Activated CD4-positive, alpha-beta T cell treated with anti-CD3 and anti-CD28 coated beads for 4 hours (primary cell): ENCODE measurements around the gene TUSC1.
"Not testable (repeated sequence)": the region's sequence is repeated elsewhere in the genome, so short reads cannot be mapped to it uniquely, and the experiment has no call there.

Experiments
- DNase-seq, 2 donors: peaks; one replicate each; pipeline ENCODE4 v3.0.0-alpha.2; 2020

TUSC1 gene

GRCh38 chr9:25678147-25678666 is at the start of gene TUSC1:
TSS of gene TUSC1 (minus strand) at chr9:25678444. CDS start at chr9:25678312, 132 bp downstream.
- DNase-seq: no peak

GRCh38 chr9:25726871-25727410 is 48.7 kb upstream of the TUSC1 start:
- DNase-seq: no peak

DNA sequence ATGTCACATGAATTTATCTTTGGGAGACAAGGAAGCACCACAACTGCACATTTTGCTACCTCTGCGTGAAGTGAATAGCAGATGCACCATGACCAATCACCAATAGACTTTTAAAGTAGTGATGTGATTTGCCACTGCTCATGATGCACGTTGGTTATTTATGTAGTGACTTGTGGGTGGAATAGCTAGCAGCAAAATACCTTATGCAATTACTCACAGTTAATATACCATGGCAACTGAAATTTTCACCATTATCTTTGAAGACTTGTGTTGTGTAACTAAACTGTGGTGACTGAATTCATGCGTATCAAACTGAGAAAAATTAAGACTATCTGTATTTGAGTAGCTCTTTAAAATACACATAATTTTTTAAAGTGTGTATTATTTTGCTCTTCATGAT is 46.2 kb upstream of the TUSC1 start:
- no peak for DNase-seq

- no peak for DNase-seq
Measured at GRCh38 chr9:25716220-25716872, 38.1 kb upstream of the TUSC1 start.

- DNase-seq: no peak
Measured at GRCh38 chr9:25709941-25710340, 31.7 kb upstream of the TUSC1 start.

DNA sequence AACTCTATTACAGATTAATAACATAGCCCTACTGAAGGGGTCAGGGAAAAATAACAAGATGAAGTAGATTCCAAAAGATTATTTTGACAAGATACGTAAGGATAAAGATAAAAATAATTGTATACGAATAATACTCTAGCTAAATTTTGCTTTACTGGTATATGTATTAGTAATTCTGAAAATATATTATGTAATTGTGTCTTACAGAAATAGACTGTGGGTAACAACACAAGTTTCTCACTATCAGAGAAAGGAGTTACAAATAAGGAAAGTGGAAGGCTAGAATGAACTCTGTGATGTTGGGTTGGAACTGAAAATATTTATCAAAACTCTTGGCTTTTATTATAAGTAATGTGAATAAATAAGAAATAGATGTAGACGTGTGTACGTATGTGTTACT is 26.6 kb upstream of the TUSC1 start:
- no peak for DNase-seq

GRCh38 chr9:25703701-25704357 is 25.6 kb upstream of the TUSC1 start:
- no peak for DNase-seq

DNA sequence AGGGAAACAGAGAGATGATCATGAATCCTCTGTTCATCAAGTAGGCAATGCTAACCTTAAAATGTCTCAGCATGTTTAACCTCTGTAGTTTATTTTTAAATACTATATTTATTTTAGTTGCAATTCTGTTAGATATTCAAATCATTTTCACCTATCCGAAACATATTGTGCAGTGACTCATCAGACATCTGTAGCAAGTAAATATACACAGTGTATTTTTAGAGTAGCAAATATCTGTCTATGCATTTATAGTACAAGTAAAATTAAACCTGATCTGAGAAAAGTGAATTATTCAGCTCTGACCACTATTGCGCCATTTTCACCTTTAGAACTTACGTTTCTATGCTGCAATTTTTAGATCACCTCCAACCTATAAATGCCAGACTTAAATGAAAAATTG is 24.3 kb upstream of the TUSC1 start:
- no peak for DNase-seq

DNA sequence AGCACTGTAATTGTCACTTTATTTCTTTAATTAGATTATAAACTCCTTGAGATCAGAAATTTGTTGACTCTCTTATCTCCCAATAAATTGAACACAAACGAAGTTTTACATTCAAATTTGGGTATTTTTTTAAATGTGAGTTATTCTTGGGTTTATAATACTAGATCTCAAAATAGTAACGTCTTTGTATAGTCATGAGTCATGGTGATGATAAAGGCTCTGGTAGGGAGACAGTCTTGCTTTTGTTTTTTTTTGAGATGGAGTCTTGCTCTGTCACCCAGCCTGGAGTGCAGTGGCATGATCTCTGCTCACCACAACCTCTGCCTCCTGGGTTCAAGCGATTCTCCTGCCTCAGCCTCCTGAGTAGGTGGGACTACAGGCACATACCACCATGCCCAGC is 22.7 kb upstream of the TUSC1 start:
- DNase-seq: not testable (repeated sequence)

- DNase-seq: no peak
Measured at GRCh38 chr9:25700430-25700829, 22.2 kb upstream of the TUSC1 start.

DNA sequence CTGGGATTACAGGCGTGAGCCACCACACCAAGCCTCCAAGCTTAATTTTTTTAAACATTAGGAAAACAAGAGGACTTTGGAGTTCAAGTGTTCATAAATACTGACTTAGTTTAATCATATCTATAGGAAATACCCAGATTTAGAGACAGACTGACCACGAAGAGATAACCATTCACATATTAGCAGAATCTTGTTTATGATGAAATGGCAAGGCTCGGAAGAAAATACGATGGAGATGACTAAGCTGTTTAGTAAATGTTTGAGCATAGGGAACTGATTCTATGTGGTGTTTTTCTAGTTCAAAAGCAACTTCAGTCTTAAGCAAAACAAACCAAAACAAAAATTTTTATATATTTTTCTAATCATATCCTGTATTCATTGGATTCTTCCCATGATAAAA is 13.5 kb upstream of the TUSC1 start:
- no peak for DNase-seq

DNA sequence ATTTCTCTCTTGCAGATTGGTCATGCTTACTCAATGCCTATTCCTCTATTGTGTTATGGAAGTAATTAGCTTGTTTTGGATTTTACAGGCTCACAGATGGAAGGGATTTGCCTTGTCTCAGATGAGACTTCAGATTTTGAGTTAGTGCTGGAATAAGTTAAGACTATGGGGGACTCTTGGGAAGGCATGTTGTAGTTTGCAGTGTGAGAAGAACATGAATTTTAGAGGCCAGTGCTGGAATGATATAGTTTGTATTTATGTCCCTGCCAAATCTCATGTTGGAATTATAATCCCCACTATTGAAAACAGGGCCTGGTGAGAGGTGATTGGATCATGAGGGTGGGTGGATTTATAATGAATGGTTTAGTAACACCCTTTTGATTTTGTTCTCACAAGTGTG is 6.1 kb upstream of the TUSC1 start:
- no peak for DNase-seq

GRCh38 chr9:25681266-25681665 is 3.0 kb upstream of the TUSC1 start:
- DNase-seq: no peak

- no peak for DNase-seq
Measured at GRCh38 chr9:25678846-25679360, 659 bp upstream of the TUSC1 start.

- no peak for DNase-seq
Measured at GRCh38 chr9:25677301-25678146, 720 bp downstream of the TUSC1 start.

DNA sequence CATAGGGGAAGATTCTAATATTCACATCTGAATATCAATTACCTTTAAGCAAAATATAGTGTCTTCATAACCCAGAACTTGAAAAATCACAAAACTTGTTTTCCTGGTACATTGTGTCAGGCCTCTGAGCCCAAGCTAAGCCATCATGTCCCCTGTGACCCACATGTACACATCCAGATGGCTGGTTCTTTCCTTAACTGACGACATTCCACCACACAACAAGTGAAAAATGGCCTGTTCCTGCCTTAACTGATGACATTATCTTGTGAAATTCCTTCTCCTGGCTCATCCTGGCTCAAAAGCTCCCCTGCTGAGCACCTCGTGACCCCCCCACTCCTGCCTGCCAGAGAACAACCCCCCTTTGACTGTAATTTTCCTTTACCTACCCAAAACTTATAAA is 2.4 kb downstream of the TUSC1 start:
- not testable (repeated sequence) for DNase-seq

DNA sequence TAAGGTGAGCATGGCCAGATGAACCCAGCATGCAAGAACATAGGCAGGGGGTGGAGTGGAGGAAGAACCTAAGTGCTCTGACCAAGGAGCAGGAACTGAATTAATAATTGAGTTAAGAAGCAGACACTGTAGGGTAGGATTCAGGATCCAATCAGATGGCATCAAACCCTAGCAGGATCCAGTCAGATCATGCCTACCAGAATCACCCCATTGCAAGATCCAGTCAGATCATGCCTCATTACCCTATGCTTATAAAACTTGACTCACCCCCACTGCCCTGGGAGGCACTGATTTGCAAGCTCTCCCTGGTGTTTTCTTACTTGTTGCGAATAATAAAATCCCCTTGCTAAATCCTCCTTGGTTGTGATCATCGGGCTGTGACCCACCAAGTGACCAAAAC is 19.7 kb downstream of the TUSC1 start:
- DNase-seq: no peak

- no peak for DNase-seq
Measured at GRCh38 chr9:25654417-25654816, 23.8 kb downstream of the TUSC1 start.

- no peak for DNase-seq
Measured at GRCh38 chr9:25648116-25648515, 30.1 kb downstream of the TUSC1 start.

DNA sequence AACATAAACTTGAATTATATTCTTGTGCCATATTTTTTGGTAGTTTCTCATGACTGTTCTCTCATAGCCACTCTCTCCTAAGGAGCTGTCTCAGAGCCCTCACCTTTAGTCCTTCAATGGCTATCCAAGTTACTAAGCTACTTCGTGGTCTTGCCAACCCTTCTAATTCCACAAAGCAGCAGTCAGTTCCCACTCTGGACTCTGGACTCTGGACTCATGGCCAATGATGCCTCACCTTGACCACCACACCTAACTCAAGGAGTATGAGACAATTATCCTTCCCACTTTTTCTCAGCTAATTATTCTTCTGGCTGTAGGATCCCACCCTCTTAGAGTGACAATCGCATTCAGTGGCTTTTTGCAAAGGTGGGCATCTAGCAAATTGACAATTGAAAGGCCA is 42.2 kb downstream of the TUSC1 start:
- no peak for DNase-seq

DNA sequence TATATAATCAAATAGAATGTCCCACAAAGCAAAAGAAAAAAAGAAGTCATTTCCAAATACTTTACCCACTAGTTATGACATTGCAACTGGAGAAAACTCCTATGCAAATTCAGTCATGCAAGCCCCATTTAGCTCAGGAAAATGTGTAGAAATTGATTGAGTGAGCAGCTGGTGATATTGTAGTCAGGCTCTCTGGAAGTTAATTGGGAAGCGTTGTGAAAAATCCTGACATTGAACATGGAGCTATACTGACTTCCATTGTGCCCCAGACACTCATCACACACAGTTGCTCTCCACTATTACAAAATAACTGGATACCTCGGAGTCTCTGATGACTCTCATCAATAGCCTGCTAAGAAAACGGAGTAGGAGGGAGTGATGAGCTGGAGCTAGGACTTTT is 49.0 kb downstream of the TUSC1 start:
- DNase-seq: no peak
